Thymus (tissue), 11 donors: Measurements from ENCODE around the gene TLL2. TPM values are rescaled to one million over a fixed set of nuclear protein-coding genes. Genes with fewer than 3 reads are reported as not detected.

Experiments
- DNase-seq, 9 donors: peaks; one replicate each; pipeline ENCODE4 v3.0.0-alpha.2; 2013; ENCODE audit warnings: low spot score in 9 of 9, low read depth in 6 of 9, missing footprints in 1 of 9
- H3K27ac ChIP-seq, 2 donors: one replicate each; pipeline ENCODE4 v1.5.1; 2013; ENCODE audit warnings: control low read depth in 1 of 2, low read depth in 1 of 2, low read length in 1 of 2, mild to moderate bottlenecking in 1 of 2, moderate library complexity in 1 of 2
- H3K27me3 ChIP-seq, 2 donors: one replicate each; pipeline ENCODE4 v1.5.1; 2013; ENCODE audit warnings: low read length in 1 of 2; ENCODE audit not compliant: control insufficient read depth in 2 of 2, insufficient read depth in 1 of 2
- H3K36me3 ChIP-seq, 2 donors: one replicate each; pipeline ENCODE4 v1.5.1; 2013; ENCODE audit warnings: low read length in 1 of 2, mild to moderate bottlenecking in 1 of 2, moderate library complexity in 1 of 2; ENCODE audit not compliant: control insufficient read depth in 2 of 2, insufficient read depth in 2 of 2
- H3K4me1 ChIP-seq, 2 donors: one replicate each; pipeline ENCODE4 v1.5.1; 2013; ENCODE audit warnings: low read length in 2 of 2; ENCODE audit not compliant: control insufficient read depth in 2 of 2, insufficient read depth in 2 of 2
- H3K4me3 ChIP-seq, 2 donors: one replicate each; pipeline ENCODE4 v1.5.1; 2013; ENCODE audit warnings: low read length in 2 of 2, control low read depth in 1 of 2, mild to moderate bottlenecking in 1 of 2
- H3K9me3 ChIP-seq, 2 donors: one replicate each; pipeline ENCODE4 v1.5.1; 2013; ENCODE audit warnings: low read length in 1 of 2, mild to moderate bottlenecking in 1 of 2; ENCODE audit not compliant: control insufficient read depth in 2 of 2, insufficient read depth in 1 of 2
- WGBS: extraction: QIAGEN DNeasy Blood & Tissue Kit; methylation state at CpG from one replicate; pipeline ENCODE4 v1.1.7; 2013; 5-methylcytosine and 5-hydroxymethylcytosine counted together
- polyA plus RNA-seq: library from polyadenylated mRNA; stranded (reverse); fragments of 200-250 nt; gene quantifications from one replicate; pipeline ENCODE4 v1.2.3, GENCODE V29; 2013
- total RNA-seq: library from RNA; stranded (reverse); fragments of 120-200 nt; gene quantifications from one replicate; pipeline ENCODE4 v1.2.4, GENCODE V29; 2013
- donor health status: healthy.

TLL2 gene
- total and polyA plus RNA-seq, 2 donors, result 0.05 to 0.23 TPM

- WGBS, result 92% methylated on average over 5 of the region's 5 CpGs
These were observed 56.4 kb downstream of the TLL2 start for GRCh38 chr10:96457341-96457740.

GRCh38 chr10:96456296-96456840 lies 57.4 kb downstream of the TLL2 start:
- DNase-seq, result no peak
- Histone ChIP-seq H3K4me3 (no peak overlapping the region), H3K36me3 (no peaks in the 10 kb centered on the region), H3K9me3 (no peaks in the 10 kb centered on the region), H3K4me1 (no peaks in the 10 kb centered on the region), H3K27me3 (no peaks in the 10 kb centered on the region), H3K27ac (no peak overlapping the region)
- WGBS, result 94% methylated on average over 5 of the region's 5 CpGs

More at GRCh38 chr10:96457341-96457740, 56.4 kb downstream of the TLL2 start:
- Histone ChIP-seq H3K4me3 (no peak overlapping the region), H3K36me3 (no peaks in the 10 kb centered on the region), H3K27me3 (no peaks in the 10 kb centered on the region), H3K9me3 (no peaks in the 10 kb centered on the region), H3K27ac (no peak overlapping the region), H3K4me1 (no peaks in the 10 kb centered on the region)
- DNase-seq, result no peak

- 97% methylated on average over 3 of the region's 3 CpGs for WGBS
- Histone ChIP-seq H3K4me3 (no peak overlapping the region), H3K27me3 (peaks cover 0 to 3% of the 10 kb centered on the region in 2 donors), H3K36me3 (no peaks in the 10 kb centered on the region), H3K27ac (no peak overlapping the region), H3K4me1 (no peaks in the 10 kb centered on the region), H3K9me3 (no peaks in the 10 kb centered on the region)
- DNase-seq, result no peak
These were observed 59.7 kb downstream of the TLL2 start for GRCh38 chr10:96453856-96454583.

GRCh38 chr10:96452494-96453153 lies 61.1 kb downstream of the TLL2 start:
- no peak overlapping the region for H3K4me3 ChIP-seq
- WGBS, result 88% methylated on average over 7 of the region's 7 CpGs
- H3K36me3 ChIP-seq, result no peaks in the 10 kb centered on the region
- H3K9me3 ChIP-seq, result no peaks in the 10 kb centered on the region
- DNase-seq, result no peak
- no peak overlapping the region for H3K27ac ChIP-seq
- H3K27me3 ChIP-seq, result peaks cover 0 to 3% of the 10 kb centered on the region in 2 donors
- no peaks in the 10 kb centered on the region for H3K4me1 ChIP-seq

GRCh38 chr10:96450529-96451207 lies 63.1 kb downstream of the TLL2 start:
- no peak overlapping the region for H3K4me3 ChIP-seq
- no peak for DNase-seq
- H3K36me3 ChIP-seq, result no peaks in the 10 kb centered on the region
- peaks cover 0 to 3% of the 10 kb centered on the region in 2 donors for H3K27me3 ChIP-seq
- no peak overlapping the region for H3K27ac ChIP-seq
- no peaks in the 10 kb centered on the region for H3K9me3 ChIP-seq
- 89% methylated on average over 12 of the region's 12 CpGs for WGBS
- no peaks in the 10 kb centered on the region for H3K4me1 ChIP-seq

GRCh38 chr10:96448558-96448957 lies 65.2 kb downstream of the TLL2 start:
- Histone ChIP-seq H3K4me1 (no peaks in the 10 kb centered on the region), H3K27ac (no peak overlapping the region), H3K4me3 (no peak overlapping the region), H3K9me3 (no peaks in the 10 kb centered on the region), H3K36me3 (no peaks in the 10 kb centered on the region), H3K27me3 (peaks cover 0 to 3% of the 10 kb centered on the region in 2 donors)
- WGBS, result 77% methylated on average over 4 of the region's 4 CpGs
- DNase-seq, result no peak

- Histone ChIP-seq H3K4me3 (no peak overlapping the region), H3K36me3 (no peaks in the 10 kb centered on the region), H3K27me3 (peaks cover 0 to 3% of the 10 kb centered on the region in 2 donors), H3K27ac (no peak overlapping the region), H3K9me3 (no peaks in the 10 kb centered on the region), H3K4me1 (no peaks in the 10 kb centered on the region)
- no peak for DNase-seq
- WGBS, result 93% methylated on average over 15 of the region's 15 CpGs
These were observed 65.7 kb downstream of the TLL2 start for GRCh38 chr10:96448021-96448457.

GRCh38 chr10:96446966-96447596 lies 66.6 kb downstream of the TLL2 start:
- Histone ChIP-seq H3K9me3 (no peaks in the 10 kb centered on the region), H3K36me3 (no peaks in the 10 kb centered on the region), H3K4me3 (no peak overlapping the region), H3K27me3 (peaks cover 0 to 3% of the 10 kb centered on the region in 2 donors), H3K27ac (no peak overlapping the region), H3K4me1 (no peaks in the 10 kb centered on the region)
- DNase-seq, result no peak
- 91% methylated on average over 10 of the region's 10 CpGs for WGBS
